Upper lobe of left lung (tissue), 6 donors: ENCODE measurements around the gene RIGI. TPM values are rescaled to one million over a fixed set of nuclear protein-coding genes. Genes with fewer than 3 reads are reported as not detected.

Source experiments
- total RNA-seq, 6 donors: library from RNA; depleted of rRNA in 4 of 6; stranded (reverse); fragments of >200 nt in 4 of 6; gene quantifications; one replicate each; pipeline versions ENCODE4 v1.1.0 to v1.2.1, GENCODE V29; 2016 to 2021
- donor health status: DM: no; HTN: no; CAD: no; lungs with moderate emphysema.
- donor health status: DM: no; HTN: yes; CAD: no; lungs with severe emphysema.

Gene RIGI
- total RNA-seq, 6 donors from 2014 or later, result 7.8 to 24.1 (median 15.3) TPM

Other genes starting within 250 kb of the RIGI start
- 10 to 100 TPM; 12.4 to 33.0 (median 29.1) TPM for gene ACO1, start 141.6 kb downstream of the RIGI start, total RNA-seq
- 10 to 100 TPM in 1 of 6 donors, 1 to 10 TPM in 5; 2.1 to 14.4 (median 5.5) TPM for gene SMIM27, start 26.1 kb upstream of the RIGI start, total RNA-seq
- 10 to 100 TPM; 11.2 to 25.7 (median 14.2) TPM for gene TOPORS, start 26.4 kb upstream of the RIGI start, total RNA-seq
- gene NDUFB6, start 47.0 kb upstream of the RIGI start, total RNA-seq, result 10 to 100 TPM in 5 of 6 donors, 1 to 10 TPM in 1; 3.1 to 46.9 (median 25.9) TPM
- gene TAF1L, start 109.5 kb upstream of the RIGI start, total RNA-seq, result not detected